ENCODE results near the gene TPMT.

The TPMT gene

GRCh38 chr6:18148304-18149025, 6.4 kb downstream of the TPMT start:
- ChIA-PET CTCF (no interaction called here), POLR2A (no interaction called here)
- no peak for TF ChIP-seq CTCF (IDR thresholded peaks at IDR 0.05; ENCODE audit: control extremely low read depth, extremely low read depth, low read depth, missing control alignments)
- DNase-seq (ENCODE audit: extremely low spot score) = no peak

- no peak for TF ChIP-seq CTCF (IDR thresholded peaks at IDR 0.05; ENCODE audit: control extremely low read depth, extremely low read depth, low read depth, missing control alignments)
- no peak for DNase-seq (ENCODE audit: extremely low spot score)
- POLR2A ChIA-PET = no interaction called here
- CTCF ChIA-PET = interaction anchor here (1.2 kb wide), 1 partner anchor 16 kb away, joined by 3 read pairs; no protein-coding TSS in a partner anchor
Measured at GRCh38 chr6:18147616-18148015, 7.3 kb downstream of the TPMT start.

GRCh38 chr6:18147160-18147559, 7.7 kb downstream of the TPMT start:
- ChIA-PET POLR2A (no interaction called here), CTCF (interaction anchor here (1.1 to 1.4 kb wide), 3 partner anchors 17 to 25 kb away, joined by 3 to 6 read pairs (median 3); partner anchors contain the start of gene NHLRC1)
- DNase-seq (ENCODE audit: extremely low spot score) = no peak
- TF ChIP-seq CTCF (IDR thresholded peaks at IDR 0.05; ENCODE audit: control extremely low read depth, extremely low read depth, low read depth, missing control alignments) = no peak

GRCh38 chr6:18142591-18142861, 12.4 kb downstream of the TPMT start:
- no peak for DNase-seq (ENCODE audit: extremely low spot score)
- TF ChIP-seq CTCF (IDR thresholded peaks at IDR 0.05; ENCODE audit: control extremely low read depth, extremely low read depth, low read depth, missing control alignments) = no peak
- POLR2A ChIA-PET = no interaction called here
- CTCF ChIA-PET = interaction anchor here (1.1 kb wide), 1 partner anchor 12 kb away, joined by 3 read pairs; no protein-coding TSS in a partner anchor

GRCh38 chr6:18141805-18142590, 12.9 kb downstream of the TPMT start:
- CTCF ChIA-PET = interaction anchor here (1.1 to 1.3 kb wide), 2 partner anchors 11 to 19 kb away, joined by 3 to 4 read pairs; partner anchors contain the start of gene NHLRC1
- no peak for TF ChIP-seq CTCF (IDR thresholded peaks at IDR 0.05; ENCODE audit: control extremely low read depth, extremely low read depth, low read depth, missing control alignments)
- POLR2A ChIA-PET = no interaction called here
- no peak for DNase-seq (ENCODE audit: extremely low spot score)

- POLR2A ChIA-PET = no interaction called here
- TF ChIP-seq CTCF (IDR thresholded peaks at IDR 0.05; ENCODE audit: control extremely low read depth, extremely low read depth, low read depth, missing control alignments) = no peak
- CTCF ChIA-PET = interaction anchor here (1.3 to 2.3 kb wide), 2 partner anchors 17 to 18 kb away, joined by 4 to 8 read pairs; partner anchors contain the start of gene NHLRC1
- no peak for DNase-seq (ENCODE audit: extremely low spot score)
Measured at GRCh38 chr6:18139935-18140621, 14.8 kb downstream of the TPMT start.
